Fibroblast of villous mesenchyme (primary cell): ENCODE measurements around the gene LRP10. TPM values are rescaled to one million over a fixed set of nuclear protein-coding genes. Genes with fewer than 3 reads are reported as not detected.

Experiments
- DNase-seq: peaks from one replicate; pipeline ENCODE4 v3.0.0-alpha.2; 2010; ENCODE audit warnings: low read depth
- H3K4me3 ChIP-seq: 2 replicates; pipeline ENCODE4 v1.5.1; 2011; ENCODE audit warnings: low read depth, mild to moderate bottlenecking, low read length
- CTCF ChIP-seq: IDR thresholded peaks from 2 replicates; pipeline ENCODE4 v1.5.1; 2012; ENCODE audit warnings: low read depth, mild to moderate bottlenecking, low read length; ENCODE audit not compliant: insufficient read depth
- small RNA-seq: library from RNA; depleted of rRNA; stranded (forward); fragments of <200 nt; gene quantifications from one replicate; pipeline ENCODE3, GENCODE V24; 2012
- total RNA-seq: library from RNA; depleted of rRNA; stranded (reverse); fragments of >200 nt; gene quantifications from 2 replicates; pipeline ENCODE4 v1.2.3, GENCODE V29; 2012

Gene LRP10
- total RNA-seq, 1 donor = 104 TPM

DNA sequence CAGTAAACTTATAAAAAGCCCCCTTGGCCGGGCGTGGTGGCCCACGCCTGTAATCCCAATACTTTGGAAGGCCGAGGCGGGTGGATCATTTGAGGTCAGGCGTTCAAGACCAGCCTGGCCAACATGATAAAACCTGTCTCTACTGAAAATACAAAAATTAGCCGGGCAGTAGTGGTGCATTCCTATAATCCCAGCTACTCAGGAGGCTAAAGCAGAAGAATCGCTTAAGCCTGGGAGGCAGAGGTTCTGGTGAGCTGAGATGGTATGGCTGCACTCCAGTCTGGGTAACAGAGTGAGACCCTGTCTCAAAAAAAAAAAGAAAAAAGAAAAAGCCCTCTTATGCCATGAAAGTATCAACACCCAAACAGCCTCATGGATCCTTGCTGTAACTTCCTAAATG lies 54.0 kb downstream of the LRP10 start:
- H3K4me3 ChIP-seq = no peak overlapping the region
- TF ChIP-seq CTCF = no peak
- no peak for DNase-seq

DNA sequence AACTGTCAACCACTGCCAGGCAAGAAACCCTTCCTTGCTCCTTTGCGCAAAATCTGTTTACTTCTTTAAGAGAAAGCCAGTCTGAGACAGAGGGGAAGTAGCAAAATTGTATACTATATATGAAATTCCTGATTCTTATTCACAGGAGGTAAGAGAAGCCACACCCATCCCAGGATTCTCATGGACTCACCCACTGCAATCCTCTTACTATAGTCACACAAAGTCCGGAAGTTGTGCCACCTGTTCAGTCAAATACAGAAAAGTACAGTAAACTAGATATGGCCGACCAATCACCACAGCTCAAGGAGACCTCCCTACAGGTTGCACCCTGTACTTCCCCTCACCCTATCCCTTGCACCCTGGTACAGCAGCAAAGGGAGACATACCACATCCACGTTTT lies 54.8 kb downstream of the LRP10 start:
- H3K4me3 ChIP-seq = no peak overlapping the region
- no peak for DNase-seq
- no peak for TF ChIP-seq CTCF

DNA sequence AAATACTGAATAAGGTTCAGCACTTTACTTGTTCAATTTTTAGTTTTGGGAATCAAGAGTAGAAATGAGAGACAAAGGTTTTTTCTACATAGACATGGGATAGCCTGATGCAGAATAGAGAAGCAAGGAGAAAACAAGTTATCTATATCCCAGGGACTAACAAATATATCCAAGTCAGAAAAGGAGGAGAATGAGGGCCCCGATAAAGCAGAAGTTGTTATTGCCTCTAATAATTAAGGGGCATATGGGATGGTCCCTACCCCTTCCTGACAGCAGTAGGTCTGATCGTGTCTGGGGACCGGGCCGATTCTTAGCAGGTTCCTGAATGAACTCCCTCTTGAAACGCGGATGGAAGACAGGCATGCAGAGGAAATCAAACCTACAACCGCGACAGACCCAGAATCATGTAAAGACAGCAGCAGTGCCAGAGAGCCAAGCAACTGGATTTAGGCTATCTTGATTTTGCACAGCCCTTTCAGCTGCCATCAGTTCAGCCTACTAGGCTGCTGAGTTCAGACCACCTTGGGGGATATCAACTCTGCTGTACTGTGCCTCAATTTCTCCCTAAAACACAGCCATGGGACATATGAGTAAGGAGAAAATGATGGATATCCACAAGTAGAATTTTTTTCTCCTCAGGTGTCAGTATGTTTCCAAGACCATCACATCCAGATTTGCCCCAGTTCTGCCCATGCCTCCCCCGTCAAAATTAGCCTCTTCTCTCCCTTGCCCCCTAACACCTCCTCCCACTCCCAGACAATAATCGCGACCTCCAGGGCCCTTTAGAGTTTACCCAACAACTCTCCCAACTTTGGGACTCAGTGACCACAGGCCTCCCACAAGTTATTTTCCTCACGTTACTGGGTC lies 56.9 kb downstream of the LRP10 start:
- TF ChIP-seq CTCF = no peak
- DNase-seq = no peak
- H3K4me3 ChIP-seq = peak overlapping the region; percentile 100

- peak; percentile 100 for DNase-seq
- H3K4me3 ChIP-seq = peak within 1 kb of the TSS; percentile 100
- TF ChIP-seq CTCF = no peak
These were observed 57.8 kb downstream of the LRP10 start, which contains the start of gene PRMT5 for GRCh38 chr14:22929104-22929960. TSS of gene PRMT5 (minus strand) at chr14:22929376. CDS start at chr14:22929361, 15 bp downstream.

DNA sequence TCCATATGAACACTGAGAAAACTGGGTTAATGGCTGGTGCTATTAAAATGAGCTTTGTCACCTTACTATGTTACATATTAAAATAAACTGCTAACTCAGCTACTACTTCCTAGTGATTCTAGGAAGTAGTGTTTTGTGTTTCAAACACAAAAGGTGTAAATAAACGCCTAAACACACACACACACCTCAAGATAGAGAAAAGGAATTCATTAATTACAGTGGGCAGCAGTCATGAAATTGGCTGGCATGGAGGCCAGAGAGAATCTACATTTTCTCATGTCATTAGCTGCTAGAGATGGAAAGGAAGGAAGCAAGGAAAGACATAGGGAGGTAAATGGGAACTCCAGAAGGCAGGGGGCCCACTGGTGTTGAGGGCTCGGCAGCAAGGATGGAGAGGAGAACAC lies 58.4 kb downstream of the LRP10 start:
- DNase-seq = no peak
- H3K4me3 ChIP-seq = peak overlapping the region; percentile 64
- no peak for TF ChIP-seq CTCF

Small RNA genes within 50 kb of the gene (small RNA-seq; reads per million reads assigned to genes)
- not detected for gene RF00019

Other genes starting within 250 kb of the LRP10 start
- gene OR6J1, start 227.4 kb upstream of the LRP10 start, total RNA-seq = not detected in 2 replicates
- gene OXA1L, start 105.1 kb upstream of the LRP10 start, total RNA-seq = 37.6 and 45.7 TPM in 2 replicates
- gene SLC7A7, start 56.3 kb upstream of the LRP10 start, total RNA-seq = 3.9 and 5.5 TPM in 2 replicates
- 58.3 and 82.5 TPM in 2 replicates for gene MRPL52, start 41.9 kb upstream of the LRP10 start, total RNA-seq
- 188 and 327 TPM in 2 replicates for gene MMP14, start 35.2 kb upstream of the LRP10 start, total RNA-seq
- under 0.01 and 0.43 TPM in 2 replicates for gene REM2, start 11.5 kb downstream of the LRP10 start, total RNA-seq
- 60.9 and 68.6 TPM in 2 replicates for gene RBM23, start 47.4 kb downstream of the LRP10 start, total RNA-seq
- gene PRMT5, start 57.6 kb downstream of the LRP10 start, total RNA-seq = 56.7 and 82.5 TPM in 2 replicates
- 29.8 and 46.7 TPM in 2 replicates for gene HAUS4, start 85.3 kb downstream of the LRP10 start, total RNA-seq
- gene AJUBA, start 110.8 kb downstream of the LRP10 start, total RNA-seq = 105 and 131 TPM in 2 replicates
- gene C14orf93, start 138.4 kb downstream of the LRP10 start, total RNA-seq = 4.5 and 4.7 TPM in 2 replicates
- gene PSMB5, start 163.2 kb downstream of the LRP10 start, total RNA-seq = 178 and 196 TPM in 2 replicates
- not detected in 2 replicates for gene PSMB11, start 170.5 kb downstream of the LRP10 start, total RNA-seq
- 6.4 and 10.8 TPM in 2 replicates for gene CDH24, start 185.8 kb downstream of the LRP10 start, total RNA-seq
- 93.1 and 106 TPM in 2 replicates for gene ACIN1, start 223.4 kb downstream of the LRP10 start, total RNA-seq
- gene C14orf119, start 223.8 kb downstream of the LRP10 start, total RNA-seq = 48.0 and 66.1 TPM in 2 replicates
- gene CIROP, start 233.2 kb downstream of the LRP10 start, total RNA-seq = not detected in 2 replicates
- not detected in 2 replicates for gene CEBPE, start 247.5 kb downstream of the LRP10 start, total RNA-seq